HG02610 (cell line): ENCODE data around the gene BTBD19.

Experiments used
- ATAC-seq: cut with Tn5 transposase; IDR thresholded peaks from one replicate; pipeline ENCODE4 v1.9.1; 2021; ENCODE audit warnings: mild to moderate bottlenecking, moderate library complexity; ENCODE audit not compliant: unreplicated experiment

BTBD19 gene

DNA sequence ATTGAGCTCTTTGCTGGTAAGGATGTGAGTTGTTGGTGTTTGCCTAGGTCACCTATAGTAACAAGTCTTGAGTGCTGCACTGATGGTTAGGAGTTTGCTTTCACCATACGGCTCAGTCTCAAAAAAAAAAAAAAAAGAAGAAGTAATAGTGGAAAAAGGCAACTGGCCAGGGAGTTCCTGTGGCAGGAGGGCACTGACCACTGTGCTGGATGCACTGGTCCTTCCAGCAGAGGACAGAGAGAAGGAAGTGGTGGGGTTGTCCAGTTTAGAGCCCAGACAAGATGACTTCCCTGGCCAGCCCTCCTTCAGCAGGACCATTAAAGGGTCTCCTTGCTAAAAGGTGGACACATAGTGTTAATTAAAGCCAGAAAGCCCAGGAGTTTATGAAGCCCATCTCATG lies 46.6 kb downstream of the BTBD19 start:
- no peak for ATAC-seq

DNA sequence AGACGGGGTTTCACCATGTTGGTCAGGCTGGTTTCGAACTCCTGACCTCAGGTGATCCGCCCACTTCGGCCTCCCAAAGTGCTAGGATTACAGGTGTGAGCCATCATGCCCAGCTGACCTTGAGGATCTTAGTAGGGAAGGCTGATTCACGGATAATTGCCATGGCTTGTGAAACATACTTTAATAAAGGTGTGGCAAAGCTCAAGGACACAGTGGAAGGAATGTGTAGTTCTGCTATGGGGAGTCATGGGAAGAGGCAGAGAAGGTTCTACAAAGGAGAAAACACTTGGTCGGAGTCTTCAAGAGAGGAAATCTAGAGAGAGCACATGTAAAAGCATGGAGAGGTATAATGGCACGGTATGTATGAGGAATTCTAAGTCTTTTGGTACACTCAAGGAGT lies 47.4 kb downstream of the BTBD19 start:
- no peak for ATAC-seq

DNA sequence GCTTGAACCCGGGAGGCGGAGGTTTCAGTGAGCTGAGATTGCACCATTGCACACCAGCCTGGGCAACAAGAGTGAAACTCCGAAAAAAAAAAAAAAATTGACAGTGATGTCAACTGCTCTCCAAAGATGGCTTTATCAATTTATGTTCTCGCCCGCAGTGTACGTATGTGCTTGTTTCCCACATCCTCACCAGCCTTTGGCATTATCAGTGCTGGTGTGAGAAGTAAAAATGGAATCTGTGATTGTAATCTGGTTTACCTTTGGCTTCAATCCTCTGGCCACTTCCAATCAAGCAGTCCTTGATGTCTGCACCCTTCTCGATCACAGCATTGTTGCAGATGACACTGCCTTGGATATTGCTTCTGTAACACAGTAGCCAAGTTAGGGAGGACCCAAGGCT lies 49.1 kb downstream of the BTBD19 start:
- ATAC-seq, result no peak

GRCh38 chr1:44860331-44860730 lies 52.0 kb downstream of the BTBD19 start:
- no peak for ATAC-seq

DNA sequence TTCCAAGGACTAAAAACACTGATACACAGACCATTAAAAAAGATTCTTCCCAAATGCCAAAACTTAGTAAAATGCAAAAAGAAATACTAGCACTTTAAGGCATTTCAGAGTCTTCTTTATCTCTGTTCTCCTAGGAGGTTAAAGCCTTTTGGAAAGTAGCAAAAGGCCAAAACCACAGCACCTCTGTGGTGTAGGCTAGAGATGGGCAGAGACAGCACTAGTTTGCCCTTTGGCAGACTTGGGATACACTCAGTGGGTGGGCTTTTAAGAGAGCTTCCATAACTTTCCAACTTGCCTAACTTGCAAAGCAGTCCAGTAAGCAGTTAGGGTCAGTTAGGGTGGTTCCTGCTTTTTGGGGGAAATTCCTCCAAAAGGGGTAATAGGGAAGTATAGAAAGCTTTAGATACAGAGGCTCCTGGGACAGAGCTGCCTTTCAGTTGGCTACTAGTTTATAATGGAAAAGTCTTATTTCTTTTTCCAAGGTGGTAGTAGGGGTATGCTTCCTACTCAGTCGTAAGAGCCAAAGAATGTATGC lies 52.6 kb downstream of the BTBD19 start:
- ATAC-seq, result no peak

DNA sequence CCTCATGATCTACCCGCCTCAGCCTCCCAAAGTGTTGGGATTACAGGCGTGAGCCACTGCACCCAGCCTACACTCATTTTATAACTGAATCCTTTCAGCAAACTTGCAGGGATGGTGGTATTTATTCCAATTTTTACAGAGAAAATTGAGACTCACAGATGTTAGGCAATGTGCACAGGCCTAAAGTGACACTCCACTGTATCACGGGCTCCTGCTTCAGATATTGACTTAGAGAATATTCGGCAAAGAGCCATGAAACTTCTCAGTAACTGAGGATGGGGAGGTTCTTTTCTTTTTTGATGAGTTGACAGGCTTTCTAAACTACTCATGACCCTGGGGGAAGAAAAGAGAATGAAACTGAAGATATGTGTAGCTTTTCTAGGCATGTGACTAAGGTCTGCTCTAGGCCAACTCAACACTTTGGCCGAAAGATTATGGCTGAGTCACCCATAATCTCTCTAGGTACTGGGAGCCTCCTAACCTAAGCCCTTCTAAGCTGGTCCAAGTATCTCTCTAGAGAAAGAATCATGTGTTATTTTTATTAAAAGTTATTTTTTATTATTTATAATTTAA lies 54.6 kb downstream of the BTBD19 start:
- no peak for ATAC-seq
